Measurements from ENCODE around the gene ALDH4A1.

GRCh38 chr1:18881164-18881563 is 21.2 kb downstream of the ALDH4A1 start:
- no peak for TF ChIP-seq POLR2A (IDR thresholded peaks at IDR 0.05)
- no peak for TF ChIP-seq CTCF (IDR thresholded peaks at IDR 0.05)

Data from lower leg skin (tissue), 3 donors.